Thyroid gland (tissue), 4 donors: Measurements from ENCODE around the gene ANKRD31.

Experiments used
- CTCF ChIP-seq, 6 experiments: fragments of 200-600 bp in 3 of 6; fragments of 450-650 bp in 3 of 6; sonication (generic) in 3 of 6; IDR thresholded peaks; one replicate each; pipeline ENCODE4 v1.5.1; 2016 to 2019; ENCODE audit warnings: antibody characterized with exemption in 6 of 6, mild to moderate bottlenecking in 2 of 6, inconsistent platforms in 1 of 6, moderate library complexity in 1 of 6
- POLR2A ChIP-seq, 2 donors: fragments of 450-650 bp; IDR thresholded peaks; one replicate each; pipeline ENCODE4 v1.6.1; 2017; ENCODE audit warnings: antibody characterized with exemption in 2 of 2, mild to moderate bottlenecking in 2 of 2, moderate library complexity in 1 of 2

DNA sequence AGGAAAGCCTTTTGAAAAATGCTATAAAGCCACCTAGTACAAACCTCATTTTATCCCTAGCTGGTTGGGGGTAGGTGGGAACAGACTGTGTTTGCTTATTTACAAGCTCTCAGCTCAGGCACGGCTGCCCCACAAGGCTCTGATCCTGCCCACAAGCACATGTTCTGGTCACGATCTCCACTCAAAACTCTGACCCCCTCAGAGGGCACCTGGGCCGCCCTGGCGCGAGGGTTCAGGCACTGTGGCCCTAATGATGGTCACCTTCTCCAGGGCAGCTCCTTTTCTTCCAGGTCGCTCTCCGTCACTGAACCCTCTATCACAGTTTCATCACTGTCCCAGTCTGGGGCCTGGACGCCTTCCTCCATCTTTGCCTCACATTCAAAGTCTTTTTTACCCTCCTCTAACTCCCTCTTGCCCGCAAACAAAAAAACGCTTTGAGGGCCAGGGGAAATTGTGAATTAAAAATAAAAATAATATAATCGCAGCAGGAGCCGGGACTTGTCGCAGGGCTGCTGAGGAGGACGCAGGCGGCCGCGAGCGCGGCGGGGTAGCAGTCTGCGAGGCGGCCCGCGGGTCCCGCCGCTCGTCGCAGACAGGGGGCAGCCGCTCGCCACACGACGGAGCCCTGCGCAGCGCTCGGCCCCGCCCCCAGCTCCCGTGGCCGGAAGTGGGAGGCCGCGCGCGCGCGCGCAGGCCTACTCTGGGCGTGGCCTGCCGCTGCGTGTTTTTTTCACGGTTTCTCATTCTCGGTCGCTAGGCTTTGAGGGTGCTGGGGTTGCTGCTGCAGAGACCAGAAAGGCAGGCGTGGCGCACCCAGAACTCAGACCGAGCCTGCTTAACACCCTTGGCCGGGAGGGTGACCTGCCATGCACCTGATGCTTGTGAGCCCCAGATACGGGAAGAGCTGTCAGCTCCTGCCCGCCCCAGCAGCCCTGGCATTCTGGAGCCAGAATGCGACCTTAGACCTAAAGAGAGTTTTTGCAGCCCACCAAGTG lies at the start of gene ANKRD31:
- TF ChIP-seq POLR2A (IDR thresholded peaks at IDR 0.05), result peak in 1 of 2 donors; percentile 77
- TF ChIP-seq CTCF (IDR thresholded peaks at IDR 0.05), result peak; percentile 43 to 98 (median 92)
